HCT116 (cell line): ENCODE measurements around the gene SET. TPM values are rescaled to one million over a fixed set of nuclear protein-coding genes. Genes with fewer than 3 reads are reported as not detected.
"Not testable (repeated sequence)": the region's sequence is repeated elsewhere in the genome, so short reads cannot be mapped to it uniquely, and the experiment has no call there.

Experiments
- ATAC-seq: fragments of 200-7000 bp; cut with Tn5 transposase; 2 replicates; pipeline ENCODE4 v1.9.1; 2020; ENCODE audit warnings: mild to moderate bottlenecking, moderate library complexity
- BruUV-seq: library from RNA; stranded (reverse); fragments of 400-500 nt; replicated peaks from 2 replicates; lab custom pipeline; 2021; lab: Mats Ljungman, UMichigan
- CTCF ChIA-PET: fragments of 300-600 bp; sonication (Branson Sonifier 250); formaldehyde crosslinking; loops from one replicate; lab custom pipeline; 2021; ENCODE audit warnings: antibody characterized with exemption; lab: Charles Lee
- POLR2A ChIA-PET: fragments of 300-600, 350-600 bp; sonication (Branson Sonifier 250); formaldehyde crosslinking; loops from one replicate; lab custom pipeline; 2021; ENCODE audit warnings: antibody characterized with exemption; lab: Charles Lee
- RAD21 ChIA-PET, 2 experiments: fragments of 300-600 bp; sonication (Branson Sonifier 250); formaldehyde crosslinking; loops; one replicate each; lab custom pipeline; 2023; ENCODE audit warnings: low total read pairs in 2 of 2; ENCODE audit not compliant: uncharacterized antibody in 2 of 2, unreplicated experiment in 2 of 2, low non-redundant PET in 1 of 2; lab: Charles Lee
- DNase-seq: peaks from one replicate; pipeline ENCODE4 v3.0.0-alpha.2; 2010; ENCODE audit warnings: low read depth, low spot score
- H2AFZ ChIP-seq: fragments of 200-600 bp; shearing (Covaris generic), sonication (generic); 2 replicates; pipeline ENCODE4 v1.6.1; 2017; ENCODE audit warnings: low read depth, mixed run types, mixed read lengths, antibody characterized with exemption, low read length; ENCODE audit not compliant: poor library complexity, severe bottlenecking
- H3K27ac ChIP-seq: 2 replicates; pipeline ENCODE4 v1.5.1; 2012; ENCODE audit warnings: low read depth, low read length
- H3K27me3 ChIP-seq: fragments of 200-600 bp; sonication (generic); 2 replicates; pipeline ENCODE4 v1.6.1; 2016; ENCODE audit warnings: mixed run types, low read length, mixed read lengths; ENCODE audit not compliant: insufficient read depth
- H3K36me3 ChIP-seq, 2 experiments: fragments of 200-500 bp in 1 of 2; fragments of 200-600 bp in 1 of 2; sonication (Bioruptor generic) in 1 of 2; sonication (generic) in 1 of 2; 2 replicates each; pipeline versions ENCODE4 v1.5.1 to v1.6.1; 2014 to 2016; ENCODE audit warnings: low read length in 2 of 2, inconsistent platforms in 1 of 2, mixed read lengths in 1 of 2, mixed run types in 1 of 2; ENCODE audit not compliant: insufficient read depth in 2 of 2, control insufficient read depth in 1 of 2
- H3K4me1 ChIP-seq, 2 experiments: fragments of 200-600 bp in 1 of 2; sonication (generic) in 1 of 2; 2 replicates each; pipeline versions ENCODE4 v1.5.1 to v1.6.1; 2012 to 2017; ENCODE audit warnings: low read length in 2 of 2, inconsistent platforms in 1 of 2, mild to moderate bottlenecking in 1 of 2, mixed read lengths in 1 of 2, mixed run types in 1 of 2, moderate library complexity in 1 of 2; ENCODE audit not compliant: insufficient read depth in 2 of 2, control insufficient read depth in 1 of 2
- H3K4me2 ChIP-seq: fragments of 200-600 bp; sonication (generic); 2 replicates; pipeline ENCODE4 v1.6.1; 2017; ENCODE audit warnings: mixed run types, low read length, mixed read lengths
- H3K4me3 ChIP-seq, 2 experiments: fragments of 200-600 bp in 1 of 2; sonication (generic) in 1 of 2; replicated peaks in 1 of 2; 2 replicates each; pipeline ENCODE4 v1.5.1; 2011 to 2016; ENCODE audit warnings: low read length in 2 of 2, control low read depth in 1 of 2, low read depth in 1 of 2, mild to moderate bottlenecking in 1 of 2, mixed read lengths in 1 of 2, mixed run types in 1 of 2
- H3K79me2 ChIP-seq: fragments of 200-600 bp; sonication (generic); 2 replicates; pipeline ENCODE4 v1.6.1; 2017; ENCODE audit warnings: mild to moderate bottlenecking, mixed run types, low read length, moderate library complexity, mixed read lengths; ENCODE audit not compliant: insufficient read depth
- H3K9ac ChIP-seq: fragments of 200-600 bp; sonication (generic); 2 replicates; pipeline ENCODE4 v1.6.1; 2016; ENCODE audit warnings: low read length, mixed read lengths
- H3K9me2 ChIP-seq: fragments of 200-600 bp; sonication (generic), shearing (Covaris generic); 2 replicates; pipeline ENCODE4 v1.6.1; 2017; ENCODE audit warnings: mixed run types, mild to moderate bottlenecking, moderate library complexity; ENCODE audit not compliant: insufficient read depth
- H3K9me3 ChIP-seq, 2 experiments: fragments of 200-500 bp in 1 of 2; fragments of 200-600 bp in 1 of 2; sonication (Bioruptor generic) in 1 of 2; sonication (generic) in 1 of 2; 2 replicates each; pipeline ENCODE4 v1.6.1; 2014 to 2017; ENCODE audit warnings: low read length in 2 of 2, mixed read lengths in 2 of 2, inconsistent platforms in 1 of 2, low read depth in 1 of 2, mild to moderate bottlenecking in 1 of 2, mixed run types in 1 of 2, moderate library complexity in 1 of 2; ENCODE audit not compliant: control insufficient read depth in 1 of 2, insufficient read depth in 1 of 2
- H4K20me1 ChIP-seq: fragments of 200-600 bp; sonication (generic), shearing (Covaris generic); 2 replicates; pipeline ENCODE4 v1.6.1; 2017; ENCODE audit warnings: mixed run types, mild to moderate bottlenecking, moderate library complexity; ENCODE audit not compliant: insufficient read depth
- ATF3 ChIP-seq: IDR thresholded peaks from 2 replicates; pipeline ENCODE4 v1.6.1; 2012
- CBX3 ChIP-seq: IDR thresholded peaks from 2 replicates; pipeline ENCODE4 v1.6.1; 2012; ENCODE audit warnings: low read depth
- ELF1 ChIP-seq: IDR thresholded peaks from 2 replicates; pipeline ENCODE4 v1.6.1; 2012; ENCODE audit warnings: low read depth, borderline replicate concordance
- FOSL1 ChIP-seq: IDR thresholded peaks from 2 replicates; pipeline ENCODE4 v1.6.1; 2012; ENCODE audit warnings: low read depth
- JUND ChIP-seq: IDR thresholded peaks from 2 replicates; pipeline ENCODE4 v1.6.1; 2012
- MAX ChIP-seq: IDR thresholded peaks from 2 replicates; pipeline ENCODE4 v1.6.1; 2012
- POLR2A ChIP-seq: IDR thresholded peaks from 2 replicates; pipeline ENCODE4 v1.7.0; 2011; ENCODE audit warnings: borderline replicate concordance; ENCODE audit not compliant: insufficient read depth, insufficient read length; ENCODE audit errors: extremely low read depth
- POLR2AphosphoS5 ChIP-seq: IDR thresholded peaks from 2 replicates; pipeline ENCODE4 v1.6.1; 2011; ENCODE audit warnings: mild to moderate bottlenecking, low read depth, low read length, moderate library complexity
- RAD21 ChIP-seq: IDR thresholded peaks from 2 replicates; pipeline ENCODE4 v1.6.1; 2012; ENCODE audit warnings: low read depth, mild to moderate bottlenecking
- SIN3A ChIP-seq: IDR thresholded peaks from 2 replicates; pipeline ENCODE4 v1.6.1; 2012; ENCODE audit warnings: low read depth
- SRF ChIP-seq: IDR thresholded peaks from 2 replicates; pipeline ENCODE4 v1.6.1; 2012; ENCODE audit warnings: low read depth
- TCF7L2 ChIP-seq: IDR thresholded peaks from 2 replicates; pipeline ENCODE4 v1.7.0; 2011; ENCODE audit warnings: borderline replicate concordance, inconsistent platforms; ENCODE audit not compliant: insufficient read depth, insufficient read length; ENCODE audit errors: extremely low read depth
- ZFX ChIP-seq: fragments of 450-650 bp; IDR thresholded peaks from 2 replicates; pipeline ENCODE4 v1.6.1; 2017
- ZNF274 ChIP-seq: fragments of 200-500 bp; sonication (Bioruptor generic); IDR thresholded peaks from 2 replicates; pipeline ENCODE4 v1.6.1; 2014; ENCODE audit warnings: mild to moderate bottlenecking, low read depth, low read length, inconsistent platforms
- intact Hi-C: fragments of 100-400 bp; cut with micrococcal nuclease; formaldehyde crosslinking; loops from 2 replicates; pipeline ENCODE4 v1.10.0; 2022
- total RNA-seq: library from RNA; stranded (reverse); gene quantifications from one replicate; pipeline ENCODE4 v1.2.1, GENCODE V29; 2021; ENCODE audit not compliant: unreplicated experiment
- TF ChIP-seq, protein P1 (sequence below), 3 experiments: fragments of 200-600 bp in 1 of 3; sonication (generic) in 1 of 3; IDR thresholded peaks in 2 of 3; conservative IDR thresholded peaks in 1 of 3; 2 replicates each; pipeline ENCODE4 v1.5.1; 2012 to 2017; ENCODE audit warnings: low read depth in 2 of 3, low read length in 2 of 3, antibody characterized with exemption in 1 of 3, borderline replicate concordance in 1 of 3, control low read depth in 1 of 3, mild to moderate bottlenecking in 1 of 3, mixed read lengths in 1 of 3, mixed run types in 1 of 3, moderate library complexity in 1 of 3; ENCODE audit not compliant: insufficient read depth in 1 of 3

Gene SET
- total RNA-seq, 1 experiment from 2014 or later: 595 TPM

DNA sequence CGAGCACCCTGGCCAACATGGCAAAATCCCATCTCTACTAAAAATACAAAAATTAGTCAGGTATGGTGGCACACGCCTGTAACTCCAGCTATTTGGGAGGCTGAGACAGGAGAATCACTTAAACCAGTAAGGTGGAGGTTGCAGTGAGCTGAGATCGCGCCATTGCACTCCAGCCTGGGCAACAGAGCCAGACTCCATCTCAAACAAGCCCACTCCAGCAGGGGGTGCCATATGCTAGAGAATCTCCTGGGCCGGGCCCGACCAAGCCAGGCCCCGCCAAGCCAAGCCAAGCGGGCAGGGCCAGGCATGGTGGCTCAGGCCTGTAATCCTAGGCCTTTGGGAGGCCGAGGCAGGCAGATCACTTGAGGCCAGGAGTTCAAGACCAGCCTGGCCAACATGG, 40.8 kb upstream of the SET start:
- BruUV-seq, H3K9me2 ChIP-seq, DNase-seq, H3K27me3 ChIP-seq, RAD21 ChIA-PET, H2AFZ ChIP-seq, H3K4me2 ChIP-seq, H3K36me3 ChIP-seq, H3K9ac ChIP-seq, POLR2A ChIA-PET, H3K9me3 ChIP-seq, H3K4me3 ChIP-seq, H4K20me1 ChIP-seq: not testable (repeated sequence)
- TF ChIP-seq ZFX (peak; percentile 31; the same call in 1 of the 2 replicates), RAD21 (peak; percentile 83), CBX3 (0 out of 2 replicates have a peak, but pooled peaks have one; percentile 27)
- TF ChIP-seq, protein P1, sequence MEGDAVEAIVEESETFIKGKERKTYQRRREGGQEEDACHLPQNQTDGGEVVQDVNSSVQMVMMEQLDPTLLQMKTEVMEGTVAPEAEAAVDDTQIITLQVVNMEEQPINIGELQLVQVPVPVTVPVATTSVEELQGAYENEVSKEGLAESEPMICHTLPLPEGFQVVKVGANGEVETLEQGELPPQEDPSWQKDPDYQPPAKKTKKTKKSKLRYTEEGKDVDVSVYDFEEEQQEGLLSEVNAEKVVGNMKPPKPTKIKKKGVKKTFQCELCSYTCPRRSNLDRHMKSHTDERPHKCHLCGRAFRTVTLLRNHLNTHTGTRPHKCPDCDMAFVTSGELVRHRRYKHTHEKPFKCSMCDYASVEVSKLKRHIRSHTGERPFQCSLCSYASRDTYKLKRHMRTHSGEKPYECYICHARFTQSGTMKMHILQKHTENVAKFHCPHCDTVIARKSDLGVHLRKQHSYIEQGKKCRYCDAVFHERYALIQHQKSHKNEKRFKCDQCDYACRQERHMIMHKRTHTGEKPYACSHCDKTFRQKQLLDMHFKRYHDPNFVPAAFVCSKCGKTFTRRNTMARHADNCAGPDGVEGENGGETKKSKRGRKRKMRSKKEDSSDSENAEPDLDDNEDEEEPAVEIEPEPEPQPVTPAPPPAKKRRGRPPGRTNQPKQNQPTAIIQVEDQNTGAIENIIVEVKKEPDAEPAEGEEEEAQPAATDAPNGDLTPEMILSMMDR (IDR thresholded peaks at IDR 0.05 in 2 of 3, conservative IDR thresholded peaks at IDR 0.05 in 1 of 3; ENCODE audit: borderline replicate concordance in 1 of 3, insufficient read depth in 1 of 3, low read depth in 2 of 3, low read length in 2 of 3): peak; percentile 49 to 53 (median 49); a peak in 5 of 6 replicates
- peak; percentile 94 for ATAC-seq
- CTCF ChIA-PET: interaction anchor here (0.8 to 2.4 kb wide), 4 partner anchors 9 to 85 kb away, joined by 3 to 9 read pairs (median 4); no protein-coding TSS in a partner anchor
- Histone ChIP-seq H3K79me2 (peaks cover 63% of the 10 kb centered on the region), H3K4me1 (peaks cover 10 to 29% of the 10 kb centered on the region in 2 experiments; a peak in 3 of 4 replicates), H3K27ac (0 out of 2 replicates have a peak overlapping the region, but pooled peaks have one; percentile 13)
- intact Hi-C loops: loop anchor here (5.0 kb wide), 2 partner anchors 84 to 279 kb away; no protein-coding TSS in a partner anchor

DNA sequence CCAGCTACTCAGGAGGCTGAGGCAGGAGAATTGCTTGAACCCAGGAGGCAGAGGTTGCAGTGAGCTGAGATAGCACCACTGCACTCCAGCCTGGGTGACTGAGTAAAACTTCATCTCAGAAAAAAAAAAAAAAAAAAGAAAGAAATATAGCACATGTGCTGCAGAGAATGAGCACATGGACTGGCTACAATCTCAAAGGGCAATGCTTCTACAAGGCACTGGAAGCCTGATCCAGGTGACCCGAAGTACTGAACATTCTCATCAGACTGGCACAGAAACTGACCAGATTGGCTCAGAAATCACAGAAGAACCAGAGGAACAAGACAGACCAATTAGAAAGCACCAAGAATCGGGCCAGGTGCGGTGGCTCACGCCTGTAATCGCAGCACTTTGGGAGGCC, 37.2 kb upstream of the SET start:
- no peak overlapping the region for H3K4me2 ChIP-seq
- no TSS peak for BruUV-seq
- DNase-seq (no peak), ATAC-seq (no peak)
- no peak overlapping the region for H3K27ac ChIP-seq
- no peaks in the 10 kb centered on the region for H3K9me3 ChIP-seq
- H3K36me3 ChIP-seq: no peaks in the 10 kb centered on the region; a peak in 1 of 4 replicates
- H3K4me3 ChIP-seq: no peak overlapping the region
- intact Hi-C loops: no loop called here
- RAD21 ChIA-PET: no interaction called here
- H3K27me3 ChIP-seq: no peaks in the 10 kb centered on the region
- CTCF ChIA-PET: no interaction called here
- H3K4me1 ChIP-seq: peaks cover 2 to 26% of the 10 kb centered on the region in 2 experiments; a peak in 3 of 4 replicates
- POLR2A ChIA-PET: interaction anchor here (0.7 to 1.8 kb wide), 2 partner anchors 33 to 167 kb away, joined by 3 to 6 read pairs; partner anchors contain the start of gene ENDOG
- H3K9ac ChIP-seq: no peak overlapping the region
- no peak overlapping the region for H2AFZ ChIP-seq
- no peaks in the 10 kb centered on the region for H4K20me1 ChIP-seq
- no peaks in the 10 kb centered on the region for H3K9me2 ChIP-seq
- H3K79me2 ChIP-seq: peaks cover 58% of the 10 kb centered on the region
- TF ChIP-seq MAX: no peak
- TF ChIP-seq ATF3: no peak
- TF ChIP-seq ZNF274: no peak
- no peak for TF ChIP-seq SRF
- TF ChIP-seq POLR2AphosphoS5: no peak
- TF ChIP-seq TCF7L2: no peak
- TF ChIP-seq JUND: no peak
- TF ChIP-seq SIN3A: no peak
- TF ChIP-seq FOSL1: no peak
- TF ChIP-seq POLR2A: no peak
- no peak for TF ChIP-seq ELF1
- no peak for TF ChIP-seq RAD21
